ENCODE measurements around the gene ZBTB47. TPM values are rescaled to one million over a fixed set of nuclear protein-coding genes. Genes with fewer than 3 reads are reported as not detected.
A peak's percentile ranks its signal among the peaks of the same experiment; 100 is the strongest.

Gene ZBTB47
- total RNA-seq, 2 donors from 2014 or later, result 4.0 to 9.0 TPM

DNA sequence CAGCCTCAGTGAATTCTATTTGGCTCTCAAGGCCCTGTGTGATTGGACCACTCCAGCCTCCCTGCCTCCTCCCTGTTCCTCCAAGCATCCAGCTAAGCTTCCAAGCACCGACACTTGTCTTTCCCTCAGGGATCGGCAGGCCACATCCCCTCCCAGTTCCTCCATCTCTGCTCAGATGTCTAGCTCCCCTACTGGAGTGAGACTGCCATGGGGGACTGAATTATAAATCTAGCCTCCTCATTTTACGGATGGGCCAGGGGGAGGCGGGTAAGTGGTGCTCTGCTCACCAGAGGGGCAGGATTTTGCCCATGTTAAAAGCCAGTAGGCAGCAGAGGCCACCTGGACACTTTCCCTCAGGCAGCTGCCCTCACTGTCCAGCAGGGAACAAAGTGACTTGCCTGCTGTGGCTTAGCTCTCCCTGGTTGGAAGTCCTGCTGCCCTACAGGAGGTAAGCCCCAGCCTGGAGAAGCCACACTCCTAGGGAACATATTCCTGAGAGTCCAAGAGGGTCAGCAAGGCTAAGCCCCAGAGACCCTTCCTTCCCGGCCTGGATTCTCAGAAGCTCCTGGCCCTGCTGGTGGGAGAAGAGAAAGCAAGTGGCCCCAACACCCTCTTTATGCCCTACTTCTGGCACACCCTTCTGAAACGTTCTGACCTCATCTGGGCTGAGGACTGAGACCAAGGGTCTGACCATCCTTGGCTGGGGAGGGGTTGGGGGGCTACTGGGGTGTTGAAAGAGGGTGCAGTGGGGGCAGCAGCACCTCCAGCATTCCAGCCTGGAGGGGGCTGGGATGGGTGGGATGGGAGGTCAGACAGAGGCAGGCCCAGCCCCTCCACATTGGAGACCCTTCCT lies 58.2 kb downstream of the ZBTB47 start:
- DNase-seq, result no peak
- Histone ChIP-seq H3K9me3 (no peaks in the 10 kb centered on the region), H3K4me3 (no peak overlapping the region), H3K27me3 (no peaks in the 10 kb centered on the region), H3K4me1 (no peaks in the 10 kb centered on the region), H3K36me3 (no peaks in the 10 kb centered on the region), H3K27ac (no peak overlapping the region), H3K9ac (ENCODE audit: low read depth in 2 of 2, low read length in 2 of 2) (no peak overlapping the region)
- TF ChIP-seq, protein P1, sequence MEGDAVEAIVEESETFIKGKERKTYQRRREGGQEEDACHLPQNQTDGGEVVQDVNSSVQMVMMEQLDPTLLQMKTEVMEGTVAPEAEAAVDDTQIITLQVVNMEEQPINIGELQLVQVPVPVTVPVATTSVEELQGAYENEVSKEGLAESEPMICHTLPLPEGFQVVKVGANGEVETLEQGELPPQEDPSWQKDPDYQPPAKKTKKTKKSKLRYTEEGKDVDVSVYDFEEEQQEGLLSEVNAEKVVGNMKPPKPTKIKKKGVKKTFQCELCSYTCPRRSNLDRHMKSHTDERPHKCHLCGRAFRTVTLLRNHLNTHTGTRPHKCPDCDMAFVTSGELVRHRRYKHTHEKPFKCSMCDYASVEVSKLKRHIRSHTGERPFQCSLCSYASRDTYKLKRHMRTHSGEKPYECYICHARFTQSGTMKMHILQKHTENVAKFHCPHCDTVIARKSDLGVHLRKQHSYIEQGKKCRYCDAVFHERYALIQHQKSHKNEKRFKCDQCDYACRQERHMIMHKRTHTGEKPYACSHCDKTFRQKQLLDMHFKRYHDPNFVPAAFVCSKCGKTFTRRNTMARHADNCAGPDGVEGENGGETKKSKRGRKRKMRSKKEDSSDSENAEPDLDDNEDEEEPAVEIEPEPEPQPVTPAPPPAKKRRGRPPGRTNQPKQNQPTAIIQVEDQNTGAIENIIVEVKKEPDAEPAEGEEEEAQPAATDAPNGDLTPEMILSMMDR (IDR thresholded peaks at IDR 0.05), result no peak
- intact Hi-C loops (cut with DNase I), result no loop called here

DNA sequence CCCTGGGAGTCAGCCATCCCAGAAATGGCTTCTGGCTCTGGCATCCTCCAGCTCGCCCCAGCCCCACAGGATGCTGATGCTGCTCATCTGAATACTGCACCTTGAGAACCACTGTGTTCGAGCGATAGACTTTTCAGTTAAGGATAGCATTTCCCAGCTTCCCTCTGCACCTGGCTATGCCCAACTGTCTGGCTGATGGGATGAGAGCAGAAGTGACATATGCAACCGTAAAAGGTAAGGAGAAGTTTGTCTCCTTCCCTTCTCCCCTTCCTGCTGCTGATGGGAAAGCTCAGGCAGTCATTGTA lies 58.8 kb downstream of the ZBTB47 start:
- Histone ChIP-seq H3K36me3 (no peaks in the 10 kb centered on the region), H3K27ac (no peak overlapping the region), H3K9me3 (no peaks in the 10 kb centered on the region), H3K27me3 (no peaks in the 10 kb centered on the region), H3K9ac (ENCODE audit: low read depth in 2 of 2, low read length in 2 of 2) (no peak overlapping the region), H3K4me1 (no peaks in the 10 kb centered on the region), H3K4me3 (no peak overlapping the region)
- TF ChIP-seq, protein P1 (IDR thresholded peaks at IDR 0.05), result no peak
- intact Hi-C loops (cut with DNase I), result no loop called here
- no peak for DNase-seq

DNA sequence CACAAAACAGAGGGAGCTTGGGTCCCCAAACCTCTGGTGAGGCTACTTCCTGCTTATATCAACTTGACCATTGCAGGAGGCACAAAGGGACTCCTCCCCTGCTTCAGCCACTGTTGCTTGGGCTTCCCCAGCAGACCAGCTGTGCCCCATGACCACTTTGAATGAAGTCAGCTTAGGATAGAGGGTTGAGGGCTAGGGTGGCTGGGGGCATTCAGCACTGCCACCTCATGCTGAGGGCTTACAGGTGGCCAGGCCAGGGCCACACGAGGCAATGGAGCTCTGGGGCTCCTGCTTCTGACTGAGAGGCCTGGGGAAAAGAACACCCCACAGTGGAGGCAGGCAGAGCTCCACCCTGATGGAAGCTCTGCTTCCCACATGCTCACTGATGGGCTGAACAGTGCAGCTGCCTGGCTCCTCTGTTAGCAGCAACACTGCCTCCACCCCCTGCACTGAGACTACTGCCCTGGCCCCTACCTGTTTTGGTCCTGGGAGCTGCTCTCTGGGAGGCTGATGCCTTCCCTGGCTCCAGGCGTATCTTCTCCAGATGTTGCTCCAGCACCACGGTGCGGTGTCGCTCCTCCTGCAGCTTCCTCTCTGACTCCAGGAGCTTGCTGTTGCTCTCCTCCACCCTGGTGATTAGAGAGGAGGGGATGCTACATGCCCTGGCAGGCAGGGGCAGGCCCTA lies 59.3 kb downstream of the ZBTB47 start:
- H3K9ac ChIP-seq (ENCODE audit: low read depth in 2 of 2, low read length in 2 of 2), result no peak overlapping the region
- no peaks in the 10 kb centered on the region for H3K27me3 ChIP-seq
- H3K4me1 ChIP-seq, result no peaks in the 10 kb centered on the region
- no peak overlapping the region for H3K27ac ChIP-seq
- H3K9me3 ChIP-seq, result no peaks in the 10 kb centered on the region
- intact Hi-C loops (cut with DNase I), result no loop called here
- DNase-seq, result no peak
- TF ChIP-seq, protein P1 (IDR thresholded peaks at IDR 0.05), result no peak
- H3K36me3 ChIP-seq, result no peaks in the 10 kb centered on the region
- H3K4me3 ChIP-seq, result no peak overlapping the region

DNA sequence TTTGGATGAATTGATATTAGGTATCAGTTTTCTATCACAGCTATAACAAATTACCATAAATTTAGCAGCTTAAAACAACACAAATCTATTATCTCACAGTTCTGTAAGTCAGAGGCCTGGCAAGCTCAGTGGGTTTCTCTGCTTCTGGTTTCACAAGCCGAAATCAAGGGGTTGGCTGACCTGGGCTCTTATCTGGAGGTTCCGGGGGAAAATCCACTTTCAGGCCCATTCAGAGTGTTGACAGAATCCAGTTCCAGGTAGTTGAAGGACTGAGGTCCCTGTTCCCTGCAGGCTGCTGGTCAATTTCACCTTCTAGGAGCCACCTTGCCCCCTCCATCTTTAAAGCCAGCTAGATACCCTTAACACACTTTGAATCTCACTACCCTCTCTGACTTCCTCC lies 60.2 kb downstream of the ZBTB47 start:
- H3K9me3 ChIP-seq, result no peaks in the 10 kb centered on the region
- H3K36me3 ChIP-seq, result no peaks in the 10 kb centered on the region
- H3K27me3 ChIP-seq, result no peaks in the 10 kb centered on the region
- TF ChIP-seq, protein P1 (IDR thresholded peaks at IDR 0.05), result no peak
- H3K4me3 ChIP-seq, result no peak overlapping the region
- intact Hi-C loops (cut with DNase I), result no loop called here
- no peak overlapping the region for H3K9ac ChIP-seq (ENCODE audit: low read depth in 2 of 2, low read length in 2 of 2)
- DNase-seq, result no peak
- no peak overlapping the region for H3K27ac ChIP-seq
- no peaks in the 10 kb centered on the region for H3K4me1 ChIP-seq

DNA sequence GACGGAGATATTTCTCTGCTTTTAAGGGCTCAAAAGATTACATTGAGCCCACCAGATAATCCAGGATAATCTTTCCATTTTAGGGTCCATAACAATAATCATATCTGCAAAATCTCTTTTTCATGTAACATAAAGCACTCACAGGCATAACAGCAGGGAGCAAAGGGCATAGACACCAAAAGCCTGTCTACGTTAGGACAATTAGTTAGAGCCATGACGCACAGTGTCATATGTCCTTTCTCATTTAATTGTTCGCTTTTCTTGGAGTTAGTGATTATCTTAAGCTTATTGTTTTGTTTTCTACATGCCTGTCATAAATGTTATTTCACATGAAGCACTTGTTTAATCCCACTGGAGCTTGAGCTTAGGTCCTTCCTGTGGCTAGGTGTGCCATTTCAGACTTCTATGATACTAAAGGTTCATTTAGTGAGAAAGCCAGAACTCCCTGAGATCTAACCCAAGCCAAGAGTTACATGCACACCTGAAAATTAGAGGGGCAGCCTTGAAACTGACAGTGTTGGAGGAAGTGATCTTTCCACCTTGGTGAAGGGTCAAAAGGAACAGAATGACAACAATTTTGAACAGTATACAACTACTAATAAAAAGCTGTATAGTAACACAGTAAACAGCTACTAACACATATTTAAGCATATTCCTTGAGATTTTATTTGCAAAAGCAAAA lies 60.8 kb downstream of the ZBTB47 start:
- Histone ChIP-seq H3K9ac (ENCODE audit: low read depth in 2 of 2, low read length in 2 of 2) (peak overlapping the region in 1 of 2 donors; percentile 2), H3K27ac (no peak overlapping the region), H3K9me3 (no peaks in the 10 kb centered on the region), H3K27me3 (no peaks in the 10 kb centered on the region), H3K4me1 (no peaks in the 10 kb centered on the region), H3K36me3 (no peaks in the 10 kb centered on the region), H3K4me3 (no peak overlapping the region)
- no peak for DNase-seq
- TF ChIP-seq, protein P1 (IDR thresholded peaks at IDR 0.05), result no peak
- intact Hi-C loops (cut with DNase I), result no loop called here

Other genes with a start within 250 kb of the ZBTB47 start
- not detected for gene LYZL4, start 243.1 kb upstream of the ZBTB47 start, total RNA-seq
- 10 to 100 TPM; 74.2 to 98.0 TPM for gene VIPR1, start 151.1 kb upstream of the ZBTB47 start, total RNA-seq
- gene SEC22C, start 71.7 kb upstream of the ZBTB47 start, total RNA-seq, result 10 to 100 TPM; 17.1 to 17.5 TPM
- gene SS18L2, start 62.8 kb upstream of the ZBTB47 start, total RNA-seq, result 10 to 100 TPM; 21.7 to 24.9 TPM
- 10 to 100 TPM; 47.5 to 48.2 TPM for gene NKTR, start 53.0 kb upstream of the ZBTB47 start, total RNA-seq
- not detected for gene KLHL40, start 31.8 kb downstream of the ZBTB47 start, total RNA-seq
- 1 to 10 TPM in 1 of 2 donors, under 1 TPM in 1; 0.50 to 1.2 TPM for gene HHATL, start 49.1 kb downstream of the ZBTB47 start, total RNA-seq
- 1 to 10 TPM in 1 of 2 donors, under 1 TPM in 1; 0.93 to 5.3 TPM for gene CCDC13, start 119.6 kb downstream of the ZBTB47 start, total RNA-seq
- gene HIGD1A, start 150.8 kb downstream of the ZBTB47 start, total RNA-seq, result 100 to 1,000 TPM; 224 to 360 TPM
- 1 to 10 TPM; 3.2 to 6.5 TPM for gene ACKR2, start 155.7 kb downstream of the ZBTB47 start, total RNA-seq
- gene CYP8B1, start 222.2 kb downstream of the ZBTB47 start, total RNA-seq, result under 1 TPM in 1 of 2 donors, not detected in 1; 0.20 TPM

Data from colonic mucosa (tissue), 4 donors.